H1 (cell line): ENCODE measurements around the gene NLGN4X. TPM values are rescaled to one million over a fixed set of nuclear protein-coding genes. Genes with fewer than 3 reads are reported as not detected.

ENCODE experiments used
- BCL11A ChIP-seq, 2 experiments: IDR thresholded peaks; one replicate each; pipeline ENCODE4 v1.6.1; 2011; ENCODE audit warnings: low read depth in 2 of 2, low read length in 2 of 2, mild to moderate bottlenecking in 2 of 2
- CREB1 ChIP-seq: IDR thresholded peaks from 2 replicates; pipeline ENCODE4 v1.6.1; 2012; ENCODE audit warnings: inconsistent platforms
- EP300 ChIP-seq, 2 experiments: IDR thresholded peaks; 1 replicate in 1 of 2; 2 replicates in 1 of 2; pipeline ENCODE4 v1.6.1; 2011 to 2012; ENCODE audit warnings: low read depth in 2 of 2, low read length in 2 of 2, mild to moderate bottlenecking in 2 of 2, borderline replicate concordance in 1 of 2, inconsistent platforms in 1 of 2, moderate library complexity in 1 of 2
- POU5F1 ChIP-seq: IDR thresholded peaks from 2 replicates; pipeline ENCODE4 v1.6.1; 2011; ENCODE audit warnings: low read depth, mild to moderate bottlenecking, low read length, moderate library complexity
- SP2 ChIP-seq: IDR thresholded peaks from 2 replicates; pipeline ENCODE4 v1.6.1; 2012; ENCODE audit warnings: mild to moderate bottlenecking, low read length, inconsistent platforms
- SRF ChIP-seq: IDR thresholded peaks from 2 replicates; pipeline ENCODE4 v1.6.1; 2011; ENCODE audit warnings: mild to moderate bottlenecking, low read depth, low read length, moderate library complexity
- ZNF274 ChIP-seq: IDR thresholded peaks from 2 replicates; pipeline ENCODE4 v1.7.0; 2012; ENCODE audit warnings: low read length, borderline replicate concordance; ENCODE audit errors: extremely low read depth
- polyA plus RNA-seq, 7 experiments: library from polyadenylated mRNA; depleted of rRNA in 3 of 7; stranded (reverse) in 5 of 7; unstranded in 2 of 7; fragments of >200 nt in 5 of 7; fragments of 200-250 nt in 2 of 7; gene quantifications; 1 replicate in 5 of 7; 2 replicates in 1 of 7; 4 replicates in 1 of 7; pipeline versions ENCODE4 v1.2.1 to v1.2.3, GENCODE V29; 2011 to 2013; ENCODE audit warnings: missing spikeins in 2 of 7, mixed read lengths in 2 of 7
- total RNA-seq: library from RNA; stranded (reverse); fragmentation: NEBNext Ultra II Directional; extraction: Animal tissue kit (Norgen Biotek cat#: 25700); gene quantifications from 2 replicates; pipeline ENCODE4 v1.2.1, GENCODE V29; 2021

NLGN4X gene
- total and polyA plus RNA-seq, 2 of the 8 experiments (the other 6 are each of a cell fraction or from before 2014, with no cell fraction given), result 104 to 124 TPM

- no peak for TF ChIP-seq CREB1
- TF ChIP-seq ZNF274, result no peak
- TF ChIP-seq BCL11A (IDR thresholded peaks at IDR 0.05; ENCODE audit: low read depth in 2 of 2, low read length in 2 of 2), result no peak
- TF ChIP-seq SP2, result no peak
- no peak for TF ChIP-seq EP300 (IDR thresholded peaks at IDR 0.05; ENCODE audit: borderline replicate concordance in 1 of 2, low read depth in 2 of 2, low read length in 2 of 2)
- TF ChIP-seq SRF, result no peak
- TF ChIP-seq POU5F1, result no peak
Observed at GRCh38 chrX:6227453-6227835, 1.2 kb downstream of the NLGN4X start (continued).
